H9 (cell line): ENCODE results near the gene ABLIM3. TPM values are rescaled to one million over a fixed set of nuclear protein-coding genes. Genes with fewer than 3 reads are reported as not detected.

Experiments
- DNase-seq: peaks from one replicate; pipeline ENCODE4 v3.0.0-alpha.2; 2017
- H2AFZ ChIP-seq: one replicate; pipeline ENCODE4 v1.6.1; 2013; ENCODE audit warnings: mild to moderate bottlenecking, low read length, control low read depth, moderate library complexity
- H2AK5ac ChIP-seq: 2 replicates; pipeline ENCODE4 v1.6.1; 2013; ENCODE audit warnings: low read length, control low read depth, mixed read lengths; ENCODE audit not compliant: insufficient read length
- H2BK120ac ChIP-seq: one replicate; pipeline ENCODE4 v1.6.1; 2013; ENCODE audit warnings: low read depth, mild to moderate bottlenecking, low read length, control low read depth, inconsistent platforms; ENCODE audit not compliant: poor library complexity, severe bottlenecking
- H2BK12ac ChIP-seq: 2 replicates; pipeline ENCODE4 v1.6.1; 2013; ENCODE audit warnings: low read length, control low read depth, mixed read lengths, low read depth; ENCODE audit not compliant: insufficient read length
- H2BK15ac ChIP-seq: 2 replicates; pipeline ENCODE4 v1.6.1; 2013; ENCODE audit warnings: low read depth, low read length, control low read depth
- H2BK20ac ChIP-seq: one replicate; pipeline ENCODE4 v1.6.1; 2013; ENCODE audit warnings: low read depth, mild to moderate bottlenecking, low read length, control low read depth, inconsistent platforms; ENCODE audit not compliant: poor library complexity, severe bottlenecking
- H2BK5ac ChIP-seq: 2 replicates; pipeline ENCODE4 v1.6.1; 2013; ENCODE audit warnings: low read length, control low read depth, mixed read lengths; ENCODE audit not compliant: insufficient read length
- H3K14ac ChIP-seq: 2 replicates; pipeline ENCODE4 v1.6.1; 2013; ENCODE audit warnings: low read length, control low read depth; ENCODE audit not compliant: insufficient read depth
- H3K18ac ChIP-seq: 2 replicates; pipeline ENCODE4 v1.6.1; 2013; ENCODE audit warnings: low read depth, mild to moderate bottlenecking, mixed read lengths, low read length, control low read depth; ENCODE audit not compliant: insufficient read length
- H3K23ac ChIP-seq: 2 replicates; pipeline ENCODE4 v1.6.1; 2013; ENCODE audit warnings: low read length, control low read depth, mixed read lengths, low read depth; ENCODE audit not compliant: insufficient read length
- H3K23me2 ChIP-seq: 2 replicates; pipeline ENCODE4 v1.6.1; 2013; ENCODE audit warnings: low read depth, mild to moderate bottlenecking, mixed read lengths, low read length, control low read depth; ENCODE audit not compliant: insufficient read length, poor library complexity, severe bottlenecking
- H3K27ac ChIP-seq: 2 replicates; pipeline ENCODE4 v1.5.1; 2013; ENCODE audit warnings: low read length, control low read depth, mixed read lengths, low read depth; ENCODE audit not compliant: insufficient read length
- H3K27me3 ChIP-seq: 2 replicates; pipeline ENCODE4 v1.6.1; 2013; ENCODE audit warnings: low read length, control low read depth, inconsistent platforms; ENCODE audit not compliant: insufficient read depth
- H3K4ac ChIP-seq: 2 replicates; pipeline ENCODE4 v1.6.1; 2013; ENCODE audit warnings: low read depth, mild to moderate bottlenecking, control low read depth, inconsistent platforms, low read length, moderate library complexity
- H3K4me1 ChIP-seq: 2 replicates; pipeline ENCODE4 v1.6.1; 2013; ENCODE audit warnings: low read length, control low read depth, inconsistent platforms; ENCODE audit not compliant: insufficient read depth
- H3K4me2 ChIP-seq: 2 replicates; pipeline ENCODE4 v1.6.1; 2013; ENCODE audit warnings: low read length, control low read depth, mixed read lengths; ENCODE audit not compliant: insufficient read length, insufficient read depth
- H3K56ac ChIP-seq: 2 replicates; pipeline ENCODE4 v1.6.1; 2013; ENCODE audit warnings: low read depth, mild to moderate bottlenecking, mixed read lengths, low read length, control low read depth; ENCODE audit not compliant: insufficient read length
- H3K79me1 ChIP-seq: 2 replicates; pipeline ENCODE4 v1.6.1; 2013; ENCODE audit warnings: low read depth, mild to moderate bottlenecking, moderate library complexity, low read length, control low read depth, inconsistent platforms; ENCODE audit not compliant: insufficient read depth, poor library complexity, severe bottlenecking
- H3K79me2 ChIP-seq: 2 replicates; pipeline ENCODE4 v1.6.1; 2013; ENCODE audit warnings: low read length, control low read depth, inconsistent platforms; ENCODE audit not compliant: insufficient read depth
- H3K9ac ChIP-seq: 2 replicates; pipeline ENCODE4 v1.6.1; 2013; ENCODE audit warnings: low read length, control low read depth, mixed read lengths; ENCODE audit not compliant: insufficient read length; ENCODE audit errors: extremely low read depth
- H3K9me3 ChIP-seq: one replicate; pipeline ENCODE4 v1.6.1; 2013; ENCODE audit warnings: low read depth, low read length, inconsistent platforms; ENCODE audit not compliant: control insufficient read depth
- H3T11ph ChIP-seq: one replicate; pipeline ENCODE4 v1.6.1; 2013; ENCODE audit warnings: mild to moderate bottlenecking, low read length, control low read depth, inconsistent platforms
- H4K20me1 ChIP-seq: one replicate; pipeline ENCODE4 v1.6.1; 2013; ENCODE audit not compliant: control insufficient read depth, insufficient read length, insufficient read depth
- H4K5ac ChIP-seq: 2 replicates; pipeline ENCODE4 v1.6.1; 2013; ENCODE audit warnings: low read depth, mild to moderate bottlenecking, mixed read lengths, low read length, control low read depth; ENCODE audit not compliant: insufficient read length
- H4K8ac ChIP-seq: replicated peaks from 2 replicates; pipeline ENCODE4 v1.6.1; 2013; ENCODE audit warnings: low read length, control low read depth, mixed read lengths, low read depth; ENCODE audit not compliant: insufficient read length
- H4K91ac ChIP-seq: 2 replicates; pipeline ENCODE4 v1.6.1; 2013; ENCODE audit warnings: low read depth, mild to moderate bottlenecking, moderate library complexity, mixed read lengths, low read length, control low read depth; ENCODE audit not compliant: insufficient read length
- H3K27ac Mint-ChIP-seq, 3 experiments: 2 replicates in 2 of 3; 3 replicates in 1 of 3; pipeline ENCODE4 v1.8.0; 2020 to 2021; ENCODE audit warnings: mixed read lengths in 3 of 3, mild to moderate bottlenecking in 1 of 3, moderate library complexity in 1 of 3
- H3K27me3 Mint-ChIP-seq: 2 replicates; pipeline ENCODE4 v1.8.0; 2021; ENCODE audit warnings: low read depth, mild to moderate bottlenecking, moderate library complexity, mixed read lengths
- H3K36me3 Mint-ChIP-seq, 3 experiments: 2 replicates in 2 of 3; 3 replicates in 1 of 3; pipeline ENCODE4 v1.8.0; 2020 to 2021; ENCODE audit warnings: low read depth in 3 of 3, mixed read lengths in 3 of 3; ENCODE audit not compliant: insufficient read depth in 1 of 3
- H3K4me1 Mint-ChIP-seq, 2 experiments: 2 replicates each; pipeline ENCODE4 v1.8.0; 2020; ENCODE audit warnings: mixed read lengths in 2 of 2
- H3K4me3 Mint-ChIP-seq, 2 experiments: 2 replicates in 1 of 2; 3 replicates in 1 of 2; pipeline ENCODE4 v1.8.0; 2020 to 2021; ENCODE audit warnings: mild to moderate bottlenecking in 2 of 2, mixed read lengths in 2 of 2, moderate library complexity in 1 of 2
- H3K9me3 Mint-ChIP-seq, 2 experiments: 2 replicates in 1 of 2; 3 replicates in 1 of 2; pipeline ENCODE4 v1.8.0; 2020; ENCODE audit warnings: mild to moderate bottlenecking in 2 of 2, mixed read lengths in 2 of 2, moderate library complexity in 1 of 2
- WGBS: extraction: QIAGEN DNeasy Blood & Tissue Kit; methylation state at CpG from one replicate; pipeline ENCODE4 v1.1.7; 2013; ENCODE audit warnings: missing lambda C conversion rate, low lambda C conversion rate, mixed read lengths; ENCODE audit not compliant: insufficient read length; ENCODE audit errors: extremely low coverage; 5-methylcytosine and 5-hydroxymethylcytosine counted together
- total RNA-seq: library from RNA; stranded (reverse); gene quantifications from 2 replicates; pipeline ENCODE4 v1.2.1, GENCODE V29; 2021
- TF ChIP-seq, protein P1 (sequence below): fragments of 200-600 bp; sonication (generic); conservative IDR thresholded peaks from 3 replicates; pipeline ENCODE4 v1.8.0; 2021; ENCODE audit warnings: antibody characterized with exemption, mild to moderate bottlenecking

Gene ABLIM3
- total RNA-seq, 1 experiment from 2014 or later, result 0.20 TPM

DNA sequence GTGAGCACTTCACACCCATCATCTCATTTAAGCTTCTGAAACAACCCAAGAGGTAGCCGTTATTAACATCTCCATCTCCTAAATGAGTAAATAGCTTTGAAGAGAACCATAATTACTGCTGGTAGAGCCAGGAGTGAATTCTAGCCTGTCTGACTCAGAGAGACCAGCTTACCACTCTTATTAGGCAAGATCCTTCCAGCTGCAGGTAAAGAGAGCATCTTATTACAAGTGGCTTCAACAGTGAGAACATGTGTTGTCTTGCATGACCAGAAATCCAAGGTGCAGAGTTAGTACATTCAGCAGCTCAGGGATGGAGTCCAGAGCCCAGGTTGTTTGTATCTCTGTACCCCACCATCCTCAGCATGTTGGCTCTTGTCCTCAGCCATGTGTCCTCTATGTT lies 119.5 kb downstream of the ABLIM3 start:
- Histone ChIP-seq H3K4me2 (no peak overlapping the region), H3K4ac (no peak overlapping the region), H3K79me1 (no peaks in the 10 kb centered on the region), H3T11ph (no peak overlapping the region), H2AK5ac (no peak overlapping the region), H4K91ac (no peak overlapping the region), H3K79me2 (no peaks in the 10 kb centered on the region), H4K5ac (no peak overlapping the region), H3K9me3 (no peaks in the 10 kb centered on the region), H3K56ac (no peak overlapping the region), H2BK12ac (no peak overlapping the region), H3K14ac (no peak overlapping the region), H3K4me1 (no peaks in the 10 kb centered on the region), H3K27me3 (no peaks in the 10 kb centered on the region), H2BK120ac (no peak overlapping the region), H4K8ac (no peak overlapping the region), H3K23ac (no peak overlapping the region), H3K18ac (no peak overlapping the region), H3K27ac (no peak overlapping the region), H2BK20ac (no peak overlapping the region), H2BK5ac (no peak overlapping the region), H2BK15ac (no peak overlapping the region), H3K9ac (no peak overlapping the region), H2AFZ (no peak overlapping the region), H4K20me1 (no peaks in the 10 kb centered on the region), H3K23me2 (no peaks in the 10 kb centered on the region)
- Mint-ChIP-seq H3K9me3 (no peaks in the 10 kb centered on the region; a peak in 1 of 5 replicates), H3K4me3 (no peak overlapping the region), H3K27me3 (peaks cover 59% of the 10 kb centered on the region), H3K4me1 (peaks cover 9 to 10% of the 10 kb centered on the region in 2 experiments), H3K27ac (no peak overlapping the region), H3K36me3 (no peaks in the 10 kb centered on the region)
- TF ChIP-seq, protein P1, sequence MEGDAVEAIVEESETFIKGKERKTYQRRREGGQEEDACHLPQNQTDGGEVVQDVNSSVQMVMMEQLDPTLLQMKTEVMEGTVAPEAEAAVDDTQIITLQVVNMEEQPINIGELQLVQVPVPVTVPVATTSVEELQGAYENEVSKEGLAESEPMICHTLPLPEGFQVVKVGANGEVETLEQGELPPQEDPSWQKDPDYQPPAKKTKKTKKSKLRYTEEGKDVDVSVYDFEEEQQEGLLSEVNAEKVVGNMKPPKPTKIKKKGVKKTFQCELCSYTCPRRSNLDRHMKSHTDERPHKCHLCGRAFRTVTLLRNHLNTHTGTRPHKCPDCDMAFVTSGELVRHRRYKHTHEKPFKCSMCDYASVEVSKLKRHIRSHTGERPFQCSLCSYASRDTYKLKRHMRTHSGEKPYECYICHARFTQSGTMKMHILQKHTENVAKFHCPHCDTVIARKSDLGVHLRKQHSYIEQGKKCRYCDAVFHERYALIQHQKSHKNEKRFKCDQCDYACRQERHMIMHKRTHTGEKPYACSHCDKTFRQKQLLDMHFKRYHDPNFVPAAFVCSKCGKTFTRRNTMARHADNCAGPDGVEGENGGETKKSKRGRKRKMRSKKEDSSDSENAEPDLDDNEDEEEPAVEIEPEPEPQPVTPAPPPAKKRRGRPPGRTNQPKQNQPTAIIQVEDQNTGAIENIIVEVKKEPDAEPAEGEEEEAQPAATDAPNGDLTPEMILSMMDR, result no peak
- WGBS, result no CpG with 5 or more reads among the region's 1 CpG
- DNase-seq, result no peak
